ENCODE results near the gene CDC42. TPM values are rescaled to one million over a fixed set of nuclear protein-coding genes. Genes with fewer than 3 reads are reported as not detected.

CDC42 gene
- total and polyA plus RNA-seq, 2 of the 4 experiments (the other 2 are of a cell fraction): 162 to 609 TPM

- no peak overlapping the region for H4K91ac ChIP-seq (ENCODE audit: insufficient read depth, low read depth, low read length)
- no peak overlapping the region for H2BK5ac ChIP-seq (ENCODE audit: low read depth, low read length, poor library complexity, severe bottlenecking)
- intact Hi-C loops (cut with micrococcal nuclease): no loop called here
- TF ChIP-seq MXI1 (IDR thresholded peaks at IDR 0.05; ENCODE audit: borderline replicate concordance, low read depth, low read length): no peak
- no peak for TF ChIP-seq RAD21 (IDR thresholded peaks at IDR 0.05; ENCODE audit: low read length)
- TF ChIP-seq USF2 (IDR thresholded peaks at IDR 0.05; ENCODE audit: low read depth, low read length): no peak
- no peak for TF ChIP-seq MAZ (IDR thresholded peaks at IDR 0.05; ENCODE audit: borderline replicate concordance, low read depth, low read length)
- no peak for TF ChIP-seq ELK1 (IDR thresholded peaks at IDR 0.05; ENCODE audit: borderline replicate concordance, low read depth, low read length)
- TF ChIP-seq FOS (IDR thresholded peaks at IDR 0.05; ENCODE audit: low read depth, low read length): no peak
- no peak for TF ChIP-seq CEBPB (IDR thresholded peaks at IDR 0.05; ENCODE audit: low read depth, low read length)
- TF ChIP-seq MAFK (IDR thresholded peaks at IDR 0.05; ENCODE audit: low read depth, low read length): no peak
- no peak for TF ChIP-seq NFE2L2 (IDR thresholded peaks at IDR 0.05; ENCODE audit: low read depth, low read length)
- H4K8ac ChIP-seq (ENCODE audit: low read depth in 2 of 2, low read length in 2 of 2): no peak overlapping the region
- H3K9me3 ChIP-seq (ENCODE audit: control insufficient read depth, insufficient read depth, low read length): no peaks in the 10 kb centered on the region
- 90% methylated on average over 2 of the region's 21 CpGs; no CpG with 5 or more reads in 1 of the 2 experiments for WGBS, 2 experiments (ENCODE audit: extremely low coverage in 2 of 2, insufficient read length in 1 of 2)
- no peak overlapping the region for H2AK5ac ChIP-seq (ENCODE audit: low read depth, low read length)
- H3K9ac ChIP-seq (ENCODE audit: low read depth, low read length): no peak overlapping the region
- H2AFZ ChIP-seq (replicated peaks; ENCODE audit: low read length, poor library complexity): no peak overlapping the region
- no peak overlapping the region for H2BK120ac ChIP-seq (ENCODE audit: low read depth, low read length)
- DNase-seq: no peak
- no peak; the same call in 1 of the 2 replicates for ATAC-seq (ENCODE audit: low read depth)
- peaks cover 61% of the 10 kb centered on the region for H4K20me1 ChIP-seq (ENCODE audit: insufficient read depth, low read length)
- in situ Hi-C loops (cut with MboI; ENCODE audit: low sequenced_read_pairs): no loop called here
- no peak overlapping the region for H4K5ac ChIP-seq (ENCODE audit: low read depth, low read length)
- H3K23ac ChIP-seq (ENCODE audit: low read depth, low read length): no peak overlapping the region; the same call in 1 of the 2 replicates
- no peak overlapping the region for H3K4me2 ChIP-seq (ENCODE audit: low read depth, low read length)
- BruUV-seq (replicated peaks): no TSS peak
- H3K18ac ChIP-seq (ENCODE audit: low read depth, low read length): no peak overlapping the region
- H3K4ac ChIP-seq (ENCODE audit: low read depth, low read length): no peak overlapping the region
- CTCF ChIA-PET: no interaction called here
- H3K27ac ChIP-seq (ENCODE audit: insufficient read depth, low read length): no peak overlapping the region
- no peak overlapping the region for H3K4me3 ChIP-seq (ENCODE audit: insufficient read depth, low read depth, low read length)
- peaks cover 24% of the 10 kb centered on the region; the same call in 1 of the 2 replicates for H3K9me1 ChIP-seq (ENCODE audit: insufficient read depth, low read length)
- H3K27me3 ChIP-seq (ENCODE audit: control insufficient read depth, insufficient read depth, low read length): no peaks in the 10 kb centered on the region
- H3K36me3 ChIP-seq (ENCODE audit: control insufficient read depth, insufficient read depth, low read length): peaks cover 23% of the 10 kb centered on the region
- H3K4me1 ChIP-seq (ENCODE audit: control insufficient read depth, insufficient read depth, low read length): peaks cover 4% of the 10 kb centered on the region; the same call in 1 of the 2 replicates
- dilution Hi-C loops (cut with HindIII; ENCODE audit: low sequenced_read_pairs, unreplicated experiment): no loop called here
- POLR2A ChIA-PET (ENCODE audit: unreplicated experiment): no interaction called here
- no peak overlapping the region for H2AK9ac ChIP-seq (replicated peaks; ENCODE audit: low read depth, low read length, poor library complexity)
- H3K56ac ChIP-seq (ENCODE audit: extremely low read depth, insufficient read depth, low read length): no peak overlapping the region
- H2BK15ac ChIP-seq (ENCODE audit: low read depth, low read length): no peak overlapping the region
- H3K14ac ChIP-seq (replicated peaks; ENCODE audit: low read depth, low read length): peak overlapping the region; percentile 8; the same call in 1 of the 2 replicates
- peaks cover 7 to 56% of the 10 kb centered on the region in 2 experiments for H3K79me1 ChIP-seq (ENCODE audit: low read depth in 1 of 2, low read length in 2 of 2)
- no peak overlapping the region for H2BK20ac ChIP-seq (ENCODE audit: low read depth, low read length)
Measured at GRCh38 chr1:22122273-22123070, 70.0 kb downstream of the CDC42 start.

Measured in IMR-90 (cell line).